BE2C (cell line): ENCODE results near the gene CLTCL1.

ENCODE experiments used
- DNase-seq: peaks from one replicate; pipeline ENCODE4 v3.0.0-alpha.2; 2020
- H3K27me3 ChIP-seq: fragments of 250-450 bp; sonication (Bioruptor Pico); 2 replicates; pipeline ENCODE4 v1.5.1; 2020; ENCODE audit warnings: mild to moderate bottlenecking
- H3K36me3 ChIP-seq: fragments of 250-450 bp; sonication (Bioruptor Pico); 2 replicates; pipeline ENCODE4 v1.5.1; 2020; ENCODE audit warnings: mild to moderate bottlenecking
- H3K4me1 ChIP-seq: fragments of 250-450 bp; sonication (Bioruptor Pico); 2 replicates; pipeline ENCODE4 v1.5.1; 2020
- H3K4me3 ChIP-seq: 2 replicates; pipeline ENCODE4 v1.5.1; 2011; ENCODE audit warnings: low read depth, low read length
- H3K9me3 ChIP-seq: fragments of 250-450 bp; sonication (Bioruptor Pico); 2 replicates; pipeline ENCODE4 v1.5.1; 2020
- TF ChIP-seq, protein P1 (sequence below): IDR thresholded peaks from 2 replicates; pipeline ENCODE4 v1.5.1; 2012; ENCODE audit warnings: mild to moderate bottlenecking, low read depth, low read length

Gene CLTCL1

GRCh38 chr22:19143967-19144400 lies 147.5 kb downstream of the CLTCL1 start:
- TF ChIP-seq, protein P1, sequence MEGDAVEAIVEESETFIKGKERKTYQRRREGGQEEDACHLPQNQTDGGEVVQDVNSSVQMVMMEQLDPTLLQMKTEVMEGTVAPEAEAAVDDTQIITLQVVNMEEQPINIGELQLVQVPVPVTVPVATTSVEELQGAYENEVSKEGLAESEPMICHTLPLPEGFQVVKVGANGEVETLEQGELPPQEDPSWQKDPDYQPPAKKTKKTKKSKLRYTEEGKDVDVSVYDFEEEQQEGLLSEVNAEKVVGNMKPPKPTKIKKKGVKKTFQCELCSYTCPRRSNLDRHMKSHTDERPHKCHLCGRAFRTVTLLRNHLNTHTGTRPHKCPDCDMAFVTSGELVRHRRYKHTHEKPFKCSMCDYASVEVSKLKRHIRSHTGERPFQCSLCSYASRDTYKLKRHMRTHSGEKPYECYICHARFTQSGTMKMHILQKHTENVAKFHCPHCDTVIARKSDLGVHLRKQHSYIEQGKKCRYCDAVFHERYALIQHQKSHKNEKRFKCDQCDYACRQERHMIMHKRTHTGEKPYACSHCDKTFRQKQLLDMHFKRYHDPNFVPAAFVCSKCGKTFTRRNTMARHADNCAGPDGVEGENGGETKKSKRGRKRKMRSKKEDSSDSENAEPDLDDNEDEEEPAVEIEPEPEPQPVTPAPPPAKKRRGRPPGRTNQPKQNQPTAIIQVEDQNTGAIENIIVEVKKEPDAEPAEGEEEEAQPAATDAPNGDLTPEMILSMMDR = no peak
- DNase-seq = no peak
- H3K27me3 ChIP-seq = peaks cover 19% of the 10 kb centered on the region

GRCh38 chr22:19143212-19143611 lies 148.3 kb downstream of the CLTCL1 start:
- H3K36me3 ChIP-seq = peaks cover 38% of the 10 kb centered on the region
- peaks cover 11% of the 10 kb centered on the region for H3K27me3 ChIP-seq
- DNase-seq = no peak
- H3K4me3 ChIP-seq = peak overlapping the region; percentile 98; the same call in 1 of the 2 replicates
- TF ChIP-seq, protein P1 = no peak
- H3K4me1 ChIP-seq = no peaks in the 10 kb centered on the region
- no peaks in the 10 kb centered on the region for H3K9me3 ChIP-seq

More at GRCh38 chr22:19143967-19144400, 147.5 kb downstream of the CLTCL1 start:
- H3K4me3 ChIP-seq = peak overlapping the region; percentile 98
- H3K36me3 ChIP-seq = peaks cover 31% of the 10 kb centered on the region
- no peaks in the 10 kb centered on the region for H3K9me3 ChIP-seq
- H3K4me1 ChIP-seq = no peaks in the 10 kb centered on the region

DNA sequence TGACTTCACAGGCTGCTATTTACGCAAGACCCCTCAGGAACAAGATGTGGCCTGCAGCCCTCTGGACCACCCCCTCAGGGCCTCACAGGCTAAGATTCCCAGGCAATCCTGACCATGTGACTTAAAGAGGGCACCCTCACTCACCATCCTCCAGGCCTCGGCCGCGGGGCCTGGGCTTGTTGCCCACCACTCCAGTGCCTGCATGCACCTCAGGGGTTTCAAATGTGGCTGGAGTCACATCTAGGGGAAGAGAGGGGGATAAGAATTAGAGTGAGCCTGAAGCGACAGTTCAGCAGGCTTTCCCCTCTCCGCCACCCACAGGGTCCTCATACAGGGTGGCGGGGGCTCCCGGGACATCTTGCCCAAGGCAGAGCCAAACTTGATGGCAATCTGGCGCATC lies 149.1 kb downstream of the CLTCL1 start:
- Histone ChIP-seq H3K27me3 (peaks cover 3% of the 10 kb centered on the region), H3K36me3 (peaks cover 47% of the 10 kb centered on the region), H3K4me3 (no peak overlapping the region), H3K9me3 (no peaks in the 10 kb centered on the region), H3K4me1 (no peaks in the 10 kb centered on the region)
- no peak for DNase-seq
- TF ChIP-seq, protein P1 = no peak

DNA sequence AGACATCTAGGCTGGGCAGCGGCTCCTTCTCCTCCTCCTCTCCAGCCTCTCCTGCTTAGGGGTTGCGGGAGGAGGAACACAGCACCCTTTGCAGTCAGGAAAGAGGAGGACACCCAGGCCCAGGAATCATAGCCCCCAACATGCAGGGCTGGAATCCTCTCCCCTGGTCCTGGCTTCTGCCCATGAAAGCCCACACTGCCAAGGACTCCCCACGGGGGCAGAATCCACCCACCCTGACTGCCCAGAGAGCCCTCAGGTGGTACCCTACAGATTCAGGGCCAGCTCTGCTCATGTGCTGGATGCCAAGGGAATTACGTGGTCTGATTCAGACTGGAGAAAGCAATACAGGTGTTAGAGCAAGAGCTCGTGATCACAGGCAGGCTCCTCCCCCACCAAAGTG lies 151.5 kb downstream of the CLTCL1 start:
- Histone ChIP-seq H3K9me3 (no peaks in the 10 kb centered on the region), H3K36me3 (peaks cover 60% of the 10 kb centered on the region), H3K4me3 (no peak overlapping the region), H3K27me3 (no peaks in the 10 kb centered on the region), H3K4me1 (no peaks in the 10 kb centered on the region)
- TF ChIP-seq, protein P1 = no peak
- no peak for DNase-seq

GRCh38 chr22:19139001-19139356 lies 152.5 kb downstream of the CLTCL1 start:
- H3K36me3 ChIP-seq = peaks cover 69% of the 10 kb centered on the region
- TF ChIP-seq, protein P1 = no peak
- DNase-seq = no peak
- H3K4me3 ChIP-seq = no peak overlapping the region
- no peaks in the 10 kb centered on the region for H3K9me3 ChIP-seq
- no peaks in the 10 kb centered on the region for H3K27me3 ChIP-seq
- H3K4me1 ChIP-seq = no peaks in the 10 kb centered on the region

DNA sequence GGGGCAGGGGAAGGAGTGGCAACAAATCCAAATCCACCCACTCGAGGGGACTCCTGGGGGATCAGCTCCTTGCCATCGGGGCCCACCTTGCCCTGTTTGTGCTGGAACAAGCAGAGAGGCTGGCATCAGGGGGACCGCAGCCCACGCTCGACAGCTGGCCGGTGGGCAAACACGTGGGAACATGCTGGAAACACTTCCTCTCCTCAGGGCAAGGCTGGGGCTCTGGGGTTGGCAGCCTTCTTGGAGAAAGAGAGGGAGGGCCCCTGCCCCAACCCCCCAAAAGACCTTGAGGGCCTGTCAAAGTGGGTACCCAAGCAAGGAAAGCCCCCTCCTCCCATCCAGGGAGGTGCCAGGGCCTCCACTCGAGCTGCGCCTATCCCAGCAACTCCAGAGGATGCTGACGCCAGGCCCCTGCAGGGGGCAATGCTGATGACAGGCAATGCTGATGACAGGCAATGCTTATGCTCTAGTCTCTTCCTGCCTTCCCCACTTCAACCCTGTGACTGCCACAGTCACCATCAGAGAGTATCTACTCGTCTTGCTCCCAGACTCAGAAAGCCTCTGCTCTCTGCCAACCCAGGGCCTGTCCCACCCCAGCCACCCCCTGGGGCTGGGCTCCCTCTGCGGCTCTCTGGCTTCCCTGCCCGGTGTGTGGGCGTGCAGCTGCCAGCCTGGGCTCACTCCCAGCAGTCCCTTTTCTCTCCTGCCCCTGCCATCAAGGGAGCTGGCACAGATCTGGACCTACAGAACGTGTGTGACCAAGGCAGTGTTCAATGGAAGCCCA lies 153.1 kb downstream of the CLTCL1 start:
- no peaks in the 10 kb centered on the region for H3K27me3 ChIP-seq
- H3K4me3 ChIP-seq = no peak overlapping the region
- DNase-seq = no peak
- peaks cover 75% of the 10 kb centered on the region for H3K36me3 ChIP-seq
- no peaks in the 10 kb centered on the region for H3K4me1 ChIP-seq
- TF ChIP-seq, protein P1 = 0 out of 2 replicates have a peak, but pooled peaks have one; percentile 20
- H3K9me3 ChIP-seq = no peaks in the 10 kb centered on the region
